Neuronal stem cell (in vitro differentiated cells): ENCODE measurements around the gene SUGCT.
A peak's percentile ranks its signal among the peaks of the same experiment; 100 is the strongest.

Source experiments
- DNase-seq: peaks from one replicate; pipeline ENCODE4 v3.0.0-alpha.2; 2013; ENCODE audit warnings: low spot score
- H2AFZ ChIP-seq: one replicate; pipeline ENCODE4 v1.6.1; 2013; ENCODE audit warnings: mild to moderate bottlenecking, low read length, inconsistent platforms
- H2AK5ac ChIP-seq: 2 replicates; pipeline ENCODE4 v1.6.1; 2013; ENCODE audit warnings: low read depth, mild to moderate bottlenecking, inconsistent platforms, low read length, moderate library complexity, mixed read lengths
- H2BK120ac ChIP-seq: 2 replicates; pipeline ENCODE4 v1.6.1; 2013; ENCODE audit warnings: low read depth, mild to moderate bottlenecking, inconsistent platforms, low read length, moderate library complexity, mixed read lengths
- H2BK12ac ChIP-seq: one replicate; pipeline ENCODE4 v1.6.1; 2013; ENCODE audit warnings: low read length, inconsistent platforms
- H2BK15ac ChIP-seq: 2 replicates; pipeline ENCODE4 v1.6.1; 2013; ENCODE audit warnings: mild to moderate bottlenecking, low read length, inconsistent platforms, mixed read lengths
- H2BK5ac ChIP-seq: one replicate; pipeline ENCODE4 v1.6.1; 2013; ENCODE audit warnings: inconsistent platforms, mild to moderate bottlenecking, low read length, moderate library complexity
- H3K14ac ChIP-seq: one replicate; pipeline ENCODE4 v1.6.1; 2013; ENCODE audit warnings: low read length, inconsistent platforms
- H3K18ac ChIP-seq: 2 replicates; pipeline ENCODE4 v1.6.1; 2013; ENCODE audit warnings: low read length, inconsistent platforms
- H3K23ac ChIP-seq: 2 replicates; pipeline ENCODE4 v1.6.1; 2013; ENCODE audit warnings: low read depth, mild to moderate bottlenecking, mixed read lengths, low read length, inconsistent platforms; ENCODE audit not compliant: poor library complexity
- H3K27ac ChIP-seq: replicated peaks from 3 replicates; pipeline ENCODE4 v1.5.1; 2013; ENCODE audit warnings: low read length, inconsistent platforms
- H3K27me3 ChIP-seq, 3 experiments: 2 replicates each; pipeline ENCODE4 v1.6.1; 2013; ENCODE audit warnings: low read length in 3 of 3, mild to moderate bottlenecking in 2 of 3, inconsistent platforms in 1 of 3, low read depth in 1 of 3, mixed read lengths in 1 of 3, moderate library complexity in 1 of 3; ENCODE audit not compliant: control insufficient read depth in 3 of 3, insufficient read depth in 3 of 3
- H3K36me3 ChIP-seq, 2 donors: replicated peaks in 1 of 2; 2 replicates each; pipeline ENCODE4 v1.6.1; 2013; ENCODE audit warnings: low read length in 2 of 2; ENCODE audit not compliant: control insufficient read depth in 2 of 2, insufficient read depth in 2 of 2
- H3K4ac ChIP-seq: 2 replicates; pipeline ENCODE4 v1.6.1; 2013; ENCODE audit warnings: inconsistent platforms, mild to moderate bottlenecking, low read length, moderate library complexity
- H3K4me1 ChIP-seq, 2 donors: 1 replicate in 1 of 2; 2 replicates in 1 of 2; pipeline ENCODE4 v1.6.1; 2013; ENCODE audit warnings: low read length in 2 of 2, low read depth in 1 of 2; ENCODE audit not compliant: control insufficient read depth in 2 of 2, insufficient read depth in 1 of 2
- H3K4me2 ChIP-seq: one replicate; pipeline ENCODE4 v1.6.1; 2013; ENCODE audit warnings: mild to moderate bottlenecking, low read length, inconsistent platforms; ENCODE audit not compliant: insufficient read depth, poor library complexity, severe bottlenecking
- H3K4me3 ChIP-seq, 2 donors: 2 replicates each; pipeline ENCODE4 v1.5.1; 2013; ENCODE audit warnings: low read length in 2 of 2, mild to moderate bottlenecking in 2 of 2, inconsistent platforms in 1 of 2, moderate library complexity in 1 of 2
- H3K79me1 ChIP-seq: one replicate; pipeline ENCODE4 v1.6.1; 2013; ENCODE audit warnings: low read depth, mild to moderate bottlenecking, inconsistent platforms, low read length, moderate library complexity
- H3K9ac ChIP-seq: one replicate; pipeline ENCODE4 v1.6.1; 2013; ENCODE audit warnings: mild to moderate bottlenecking, low read depth, low read length, inconsistent platforms; ENCODE audit not compliant: poor library complexity
- H3K9me3 ChIP-seq, 2 donors: replicated peaks in 1 of 2; 2 replicates each; pipeline versions ENCODE3 to v1.6.1; 2013; ENCODE audit warnings: low read length in 2 of 2, mild to moderate bottlenecking in 2 of 2, inconsistent platforms in 1 of 2, low read depth in 1 of 2, mixed read lengths in 1 of 2, moderate library complexity in 1 of 2; ENCODE audit not compliant: control insufficient read depth in 2 of 2, insufficient read depth in 1 of 2
- H4K8ac ChIP-seq: one replicate; pipeline ENCODE4 v1.6.1; 2013; ENCODE audit warnings: low read depth, mild to moderate bottlenecking, inconsistent platforms, low read length, moderate library complexity
- H4K91ac ChIP-seq: one replicate; pipeline ENCODE4 v1.6.1; 2013; ENCODE audit warnings: low read length, low read depth, mild to moderate bottlenecking, inconsistent platforms; ENCODE audit not compliant: poor library complexity
- WGBS, 2 donors: extraction: QIAGEN DNeasy Blood & Tissue Kit; methylation state at CpG; one replicate each; pipeline ENCODE4 v1.1.7; 2013; ENCODE audit warnings: missing lambda C conversion rate in 2 of 2, mixed read lengths in 1 of 2; ENCODE audit not compliant: insufficient read length in 2 of 2, insufficient replicate concordance in 1 of 2; ENCODE audit errors: extremely low coverage in 2 of 2; 5-methylcytosine and 5-hydroxymethylcytosine counted together

SUGCT gene

DNA sequence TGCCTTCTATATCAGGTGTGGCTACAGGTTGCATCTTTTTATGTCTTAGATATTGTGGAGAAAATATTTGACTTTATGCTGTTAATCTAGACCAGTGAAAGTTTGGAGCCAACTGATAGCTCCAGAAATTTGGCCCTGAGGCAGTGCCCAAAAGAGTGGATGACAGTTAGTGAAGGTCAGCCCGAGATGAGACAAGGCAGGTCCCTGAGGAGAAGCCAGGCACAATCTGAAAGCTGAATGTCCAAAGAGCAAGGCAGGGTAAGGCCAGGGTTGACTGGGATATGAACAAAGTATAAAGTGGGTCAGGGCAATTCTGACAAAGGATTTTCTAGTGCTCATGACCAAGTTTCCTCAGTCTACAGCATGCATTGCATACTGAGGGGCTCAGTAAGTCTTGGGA is 661.9 kb downstream of the SUGCT start:
- Histone ChIP-seq H2BK12ac (no peak overlapping the region), H3K18ac (no peak overlapping the region), H2BK120ac (no peak overlapping the region), H4K8ac (no peak overlapping the region), H2AK5ac (no peak overlapping the region), H4K91ac (no peak overlapping the region), H2AFZ (no peak overlapping the region), H3K14ac (no peak overlapping the region), H3K36me3 (no peaks in the 10 kb centered on the region), H3K9ac (no peak overlapping the region), H3K4ac (no peak overlapping the region), H3K23ac (no peak overlapping the region), H2BK5ac (no peak overlapping the region), H3K4me1 (peaks cover 0 to 3% of the 10 kb centered on the region in 2 donors), H3K4me3 (no peak overlapping the region), H2BK15ac (no peak overlapping the region), H3K27ac (no peak overlapping the region), H3K79me1 (no peaks in the 10 kb centered on the region), H3K27me3 (no peaks in the 10 kb centered on the region), H3K9me3 (no peaks in the 10 kb centered on the region), H3K4me2 (no peak overlapping the region)
- WGBS, 2 donors: no CpG with 5 or more reads among the region's 1 CpG
- no peak for DNase-seq

DNA sequence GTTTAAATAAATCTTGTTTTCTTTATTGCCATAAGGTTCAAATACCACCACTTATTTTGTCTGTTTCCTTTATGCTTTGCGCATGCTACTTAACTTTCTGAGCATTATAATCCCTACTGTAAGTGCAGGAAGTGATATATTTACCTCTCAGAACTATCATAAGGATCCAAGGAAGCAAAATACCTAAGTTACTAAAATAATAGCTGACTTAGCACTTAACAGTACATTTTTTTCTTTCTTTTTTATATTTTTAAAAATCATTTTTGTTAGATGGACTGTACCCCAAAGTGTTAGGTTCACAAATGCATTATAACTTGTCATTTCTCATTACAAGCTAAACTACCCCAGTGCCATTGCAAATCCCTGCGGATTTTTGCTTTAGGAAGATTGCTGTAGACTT is 663.8 kb downstream of the SUGCT start:
- Histone ChIP-seq H3K18ac (no peak overlapping the region), H3K79me1 (no peaks in the 10 kb centered on the region), H3K9me3 (no peaks in the 10 kb centered on the region), H2AK5ac (no peak overlapping the region), H3K23ac (no peak overlapping the region), H3K4me2 (no peak overlapping the region), H2AFZ (no peak overlapping the region), H3K14ac (no peak overlapping the region), H3K36me3 (no peaks in the 10 kb centered on the region), H2BK15ac (no peak overlapping the region), H3K27me3 (no peaks in the 10 kb centered on the region), H4K8ac (no peak overlapping the region), H2BK5ac (no peak overlapping the region), H3K4me1 (peaks cover 0 to 3% of the 10 kb centered on the region in 2 donors), H2BK12ac (no peak overlapping the region), H3K4ac (no peak overlapping the region), H2BK120ac (no peak overlapping the region), H3K9ac (no peak overlapping the region), H3K27ac (no peak overlapping the region), H3K4me3 (no peak overlapping the region), H4K91ac (no peak overlapping the region)
- no CpG with 5 or more reads among the region's 2 CpGs for WGBS, 2 donors
- DNase-seq: no peak

DNA sequence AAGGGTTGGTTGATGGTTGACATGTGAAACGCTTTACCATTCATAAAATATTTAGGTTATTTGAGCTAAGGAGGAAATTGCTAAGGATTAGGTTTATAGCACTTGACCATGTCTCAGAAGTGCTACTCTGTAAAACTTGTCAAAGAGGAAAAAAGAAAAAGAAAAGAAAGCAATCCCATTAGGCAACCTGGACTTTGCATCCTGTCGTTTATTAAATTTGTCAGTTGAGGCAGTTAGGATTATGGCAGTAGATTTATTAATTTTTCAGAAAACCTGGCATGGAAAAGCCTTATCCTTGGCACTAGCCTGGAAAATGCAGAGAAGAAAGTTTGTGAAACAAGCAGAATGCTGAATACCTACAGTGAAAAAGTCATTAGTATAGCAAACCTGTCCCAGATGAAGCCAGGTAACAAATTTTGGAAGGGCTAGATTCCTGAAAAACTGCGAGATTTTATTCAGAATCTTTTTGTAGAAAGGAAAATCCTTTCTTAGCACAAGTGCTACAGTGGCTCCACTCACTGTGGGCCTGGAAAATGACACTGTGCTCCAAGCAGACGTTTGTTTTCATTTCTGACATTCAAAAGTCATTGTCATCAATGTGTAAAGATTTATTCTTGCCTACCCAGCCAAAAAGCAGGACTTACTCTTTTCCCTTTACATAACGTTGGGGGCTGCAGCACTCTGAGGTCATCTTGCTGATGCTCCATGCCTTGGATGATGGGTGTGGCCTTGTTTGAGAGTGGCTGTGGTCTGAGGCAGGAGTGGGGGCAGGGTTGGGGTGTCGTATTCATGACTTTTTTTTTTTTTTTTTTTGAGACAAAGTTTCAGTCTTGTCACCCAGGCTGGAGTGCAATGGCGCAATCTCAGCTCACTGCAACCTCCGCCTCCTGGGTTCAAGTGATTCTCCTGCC is 664.9 kb downstream of the SUGCT start:
- no peak overlapping the region for H2AFZ ChIP-seq
- no peak overlapping the region for H2BK12ac ChIP-seq
- H4K8ac ChIP-seq: no peak overlapping the region
- no peaks in the 10 kb centered on the region for H3K27me3 ChIP-seq
- H4K91ac ChIP-seq: no peak overlapping the region
- H3K9me3 ChIP-seq: no peaks in the 10 kb centered on the region
- no peak overlapping the region for H3K4me2 ChIP-seq
- no peak overlapping the region for H3K4ac ChIP-seq
- no peaks in the 10 kb centered on the region for H3K79me1 ChIP-seq
- H3K9ac ChIP-seq: no peak overlapping the region
- H2BK15ac ChIP-seq: no peak overlapping the region
- H2BK5ac ChIP-seq: no peak overlapping the region
- H3K18ac ChIP-seq: peak overlapping the region; percentile 25
- no peak overlapping the region for H2BK120ac ChIP-seq
- no peak overlapping the region for H3K27ac ChIP-seq
- no peak overlapping the region for H2AK5ac ChIP-seq
- DNase-seq: no peak
- H3K23ac ChIP-seq: no peak overlapping the region
- H3K36me3 ChIP-seq: no peaks in the 10 kb centered on the region
- H3K4me1 ChIP-seq: peaks cover 0 to 3% of the 10 kb centered on the region in 2 donors
- no peak overlapping the region for H3K14ac ChIP-seq
- H3K4me3 ChIP-seq: no peak overlapping the region
- no CpG with 5 or more reads among the region's 8 CpGs for WGBS, 2 donors

DNA sequence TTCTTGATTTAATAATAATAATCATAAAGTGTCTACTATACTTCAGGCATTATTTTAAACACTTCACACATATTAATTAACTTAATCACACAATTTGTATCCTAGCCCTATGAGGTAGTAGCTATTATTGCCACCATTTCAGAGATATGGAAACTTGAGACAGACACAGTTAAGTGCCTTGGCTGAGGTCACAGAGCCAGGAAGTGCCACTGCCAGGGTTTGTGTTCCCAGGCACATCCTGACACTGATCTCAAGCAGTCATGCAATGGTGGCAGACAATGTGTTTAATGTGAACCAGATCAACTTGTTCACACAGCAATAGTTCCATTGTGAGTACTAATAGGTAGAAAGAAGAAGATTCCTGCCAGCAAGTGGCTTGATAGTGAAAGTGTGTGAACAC is 666.0 kb downstream of the SUGCT start:
- H2BK120ac ChIP-seq: no peak overlapping the region
- H2AFZ ChIP-seq: no peak overlapping the region
- no peak overlapping the region for H3K14ac ChIP-seq
- no peak overlapping the region for H3K4ac ChIP-seq
- H2BK5ac ChIP-seq: no peak overlapping the region
- no peaks in the 10 kb centered on the region for H3K9me3 ChIP-seq
- H2BK12ac ChIP-seq: no peak overlapping the region
- H3K36me3 ChIP-seq: no peaks in the 10 kb centered on the region
- no peak overlapping the region for H3K9ac ChIP-seq
- H2AK5ac ChIP-seq: no peak overlapping the region
- H3K18ac ChIP-seq: no peak overlapping the region
- H3K27ac ChIP-seq: peak overlapping the region; percentile 25
- no peak overlapping the region for H3K4me2 ChIP-seq
- H4K8ac ChIP-seq: no peak overlapping the region
- no peak overlapping the region for H2BK15ac ChIP-seq
- H3K27me3 ChIP-seq: no peaks in the 10 kb centered on the region
- no peaks in the 10 kb centered on the region for H3K79me1 ChIP-seq
- DNase-seq: no peak
- H3K4me1 ChIP-seq: peaks cover 0 to 3% of the 10 kb centered on the region in 2 donors
- no peak overlapping the region for H3K23ac ChIP-seq
- H3K4me3 ChIP-seq: no peak overlapping the region
- H4K91ac ChIP-seq: no peak overlapping the region
